Hepatocyte (in vitro differentiated cells): ENCODE results near the gene GCLM. TPM values are rescaled to one million over a fixed set of nuclear protein-coding genes. Genes with fewer than 3 reads are reported as not detected.

ENCODE experiments used
- DNase-seq: peaks from one replicate; pipeline ENCODE4 v3.0.0-alpha.2; 2016; ENCODE audit warnings: low spot score
- H2AFZ ChIP-seq: fragments of 200-600 bp; sonication (generic); 2 replicates; pipeline ENCODE4 v1.6.0; 2016; ENCODE audit warnings: antibody characterized with exemption, mild to moderate bottlenecking
- H3K27ac ChIP-seq: fragments of 200-600 bp; sonication (generic); 2 replicates; pipeline ENCODE4 v1.5.1; 2016; ENCODE audit warnings: mild to moderate bottlenecking
- H3K27me3 ChIP-seq: fragments of 200-600 bp; sonication (generic); 2 replicates; pipeline ENCODE4 v1.6.1; 2016
- H3K36me3 ChIP-seq: fragments of 200-600 bp; sonication (generic); replicated peaks from 2 replicates; pipeline ENCODE4 v1.5.1; 2016; ENCODE audit warnings: low read depth; ENCODE audit not compliant: insufficient read depth
- H3K4me1 ChIP-seq: fragments of 200-600 bp; sonication (generic); 2 replicates; pipeline ENCODE4 v1.5.1; 2016; ENCODE audit warnings: mild to moderate bottlenecking, moderate library complexity; ENCODE audit not compliant: insufficient read depth
- H3K4me2 ChIP-seq: fragments of 200-600 bp; sonication (generic); 2 replicates; pipeline ENCODE4 v1.6.0; 2016
- H3K4me3 ChIP-seq: fragments of 200-600 bp; sonication (generic); 2 replicates; pipeline ENCODE4 v1.5.1; 2016; ENCODE audit warnings: mild to moderate bottlenecking
- H3K79me2 ChIP-seq: fragments of 200-600 bp; sonication (generic); 2 replicates; pipeline ENCODE4 v1.6.0; 2017; ENCODE audit warnings: mild to moderate bottlenecking
- H3K9me2 ChIP-seq: fragments of 200-600 bp; sonication (generic); replicated peaks from 2 replicates; pipeline ENCODE4 v1.6.0; 2017; ENCODE audit warnings: mild to moderate bottlenecking; ENCODE audit not compliant: insufficient read depth
- H3K9me3 ChIP-seq: fragments of 200-600 bp; sonication (generic); 2 replicates; pipeline ENCODE4 v1.5.1; 2016; ENCODE audit warnings: low read depth, mild to moderate bottlenecking
- H4K20me1 ChIP-seq: fragments of 200-600 bp; sonication (generic); 2 replicates; pipeline ENCODE4 v1.6.0; 2016; ENCODE audit warnings: mild to moderate bottlenecking; ENCODE audit not compliant: insufficient read depth, poor library complexity, severe bottlenecking
- EZH2 ChIP-seq: fragments of 200-600 bp; sonication (generic); IDR thresholded peaks from 2 replicates; pipeline ENCODE4 v1.6.1; 2016; ENCODE audit warnings: antibody characterized with exemption, mild to moderate bottlenecking, borderline replicate concordance
- EZH2phosphoT487 ChIP-seq: fragments of 200-600 bp; sonication (generic); IDR thresholded peaks from one replicate; pipeline ENCODE4 v1.6.1; 2018; ENCODE audit warnings: antibody characterized with exemption, mild to moderate bottlenecking, low read depth, moderate library complexity; ENCODE audit not compliant: unreplicated experiment, severe bottlenecking
- WGBS: methylation state at CpG from one replicate; pipeline ENCODE4 v1.1.6; 2016; ENCODE audit warnings: low lambda C conversion rate; ENCODE audit errors: missing lambda C conversion rate; 5-methylcytosine and 5-hydroxymethylcytosine counted together
- polyA plus RNA-seq: library from polyadenylated mRNA; unstranded; fragments of >200 nt; fragmentation: Nextera tagmentation; extraction: Ambion mirVana; gene quantifications from 2 replicates; pipeline ENCODE4 v1.2.1, GENCODE V29; 2016
- total RNA-seq: library from RNA; depleted of rRNA; stranded (reverse); fragments of >200 nt; gene quantifications from 2 replicates; pipeline ENCODE4 v1.2.3, GENCODE V29; 2014
- TF ChIP-seq, protein P1 (sequence below): fragments of 200-600 bp; sonication (generic); IDR thresholded peaks from 2 replicates; pipeline ENCODE4 v1.5.1; 2016; ENCODE audit warnings: antibody characterized with exemption, mild to moderate bottlenecking; ENCODE audit not compliant: poor library complexity

Gene GCLM
- total and polyA plus RNA-seq, 2 experiments from 2014 or later, result 10.7 to 15.3 TPM

DNA sequence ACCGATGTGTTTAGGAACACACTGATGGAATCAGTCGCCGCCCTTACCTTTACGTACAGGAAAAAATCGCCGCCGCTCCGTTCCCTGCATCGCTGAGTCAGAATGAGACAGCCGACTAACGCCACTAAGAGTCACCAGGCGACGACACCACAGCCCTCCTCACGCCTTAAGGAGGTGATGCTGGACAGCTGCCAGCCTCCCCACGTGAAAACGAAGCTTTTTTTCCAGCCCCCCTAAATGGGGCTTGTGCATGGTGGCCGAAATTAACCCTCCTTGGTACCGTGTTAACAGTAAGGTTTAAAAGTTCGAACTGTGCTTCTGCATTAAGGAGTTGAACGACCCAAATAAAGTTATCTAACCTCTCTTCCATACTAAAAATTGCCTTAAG is 30.7 kb downstream of the GCLM start:
- peak; percentile 73 for DNase-seq
- H3K79me2 ChIP-seq, result peaks cover 30% of the 10 kb centered on the region
- H3K36me3 ChIP-seq, result no peaks in the 10 kb centered on the region
- H2AFZ ChIP-seq, result peak overlapping the region; percentile 47
- H3K4me3 ChIP-seq, result peak overlapping the region; percentile 78
- peak overlapping the region; percentile 74 for H3K4me2 ChIP-seq
- H3K4me1 ChIP-seq, result peaks cover 4% of the 10 kb centered on the region
- H3K27ac ChIP-seq, result peak overlapping the region; percentile 89
- no peaks in the 10 kb centered on the region for H3K27me3 ChIP-seq
- TF ChIP-seq, protein P1, sequence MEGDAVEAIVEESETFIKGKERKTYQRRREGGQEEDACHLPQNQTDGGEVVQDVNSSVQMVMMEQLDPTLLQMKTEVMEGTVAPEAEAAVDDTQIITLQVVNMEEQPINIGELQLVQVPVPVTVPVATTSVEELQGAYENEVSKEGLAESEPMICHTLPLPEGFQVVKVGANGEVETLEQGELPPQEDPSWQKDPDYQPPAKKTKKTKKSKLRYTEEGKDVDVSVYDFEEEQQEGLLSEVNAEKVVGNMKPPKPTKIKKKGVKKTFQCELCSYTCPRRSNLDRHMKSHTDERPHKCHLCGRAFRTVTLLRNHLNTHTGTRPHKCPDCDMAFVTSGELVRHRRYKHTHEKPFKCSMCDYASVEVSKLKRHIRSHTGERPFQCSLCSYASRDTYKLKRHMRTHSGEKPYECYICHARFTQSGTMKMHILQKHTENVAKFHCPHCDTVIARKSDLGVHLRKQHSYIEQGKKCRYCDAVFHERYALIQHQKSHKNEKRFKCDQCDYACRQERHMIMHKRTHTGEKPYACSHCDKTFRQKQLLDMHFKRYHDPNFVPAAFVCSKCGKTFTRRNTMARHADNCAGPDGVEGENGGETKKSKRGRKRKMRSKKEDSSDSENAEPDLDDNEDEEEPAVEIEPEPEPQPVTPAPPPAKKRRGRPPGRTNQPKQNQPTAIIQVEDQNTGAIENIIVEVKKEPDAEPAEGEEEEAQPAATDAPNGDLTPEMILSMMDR, result no peak
- TF ChIP-seq EZH2 (no peak), EZH2phosphoT487 (no peak)
- peaks cover 5% of the 10 kb centered on the region for H4K20me1 ChIP-seq
- 1% methylated on average over 20 of the region's 20 CpGs for WGBS
- H3K9me2 ChIP-seq, result no peaks in the 10 kb centered on the region
- no peaks in the 10 kb centered on the region for H3K9me3 ChIP-seq

- no peak overlapping the region for H2AFZ ChIP-seq
- peaks cover 4% of the 10 kb centered on the region for H3K4me1 ChIP-seq
- H3K36me3 ChIP-seq, result no peaks in the 10 kb centered on the region
- peaks cover 30% of the 10 kb centered on the region for H3K79me2 ChIP-seq
- TF ChIP-seq EZH2 (no peak), EZH2phosphoT487 (no peak)
- TF ChIP-seq, protein P1, result no peak
- no peaks in the 10 kb centered on the region for H3K9me2 ChIP-seq
- no peaks in the 10 kb centered on the region for H3K9me3 ChIP-seq
- DNase-seq, result no peak
- H3K4me2 ChIP-seq, result peak overlapping the region; percentile 74
- no peak overlapping the region for H3K4me3 ChIP-seq
- H4K20me1 ChIP-seq, result peaks cover 5% of the 10 kb centered on the region
- H3K27ac ChIP-seq, result no peak overlapping the region
- WGBS, result 96% methylated on average over 4 of the region's 4 CpGs
- H3K27me3 ChIP-seq, result no peaks in the 10 kb centered on the region
These were observed 31.7 kb downstream of the GCLM start for GRCh38 chr1:93877529-93877928.

- H3K27me3 ChIP-seq, result no peaks in the 10 kb centered on the region
- no peaks in the 10 kb centered on the region for H3K36me3 ChIP-seq
- no peak overlapping the region for H2AFZ ChIP-seq
- H3K4me1 ChIP-seq, result peaks cover 4% of the 10 kb centered on the region
- no peak overlapping the region for H3K4me3 ChIP-seq
- no peaks in the 10 kb centered on the region for H3K9me2 ChIP-seq
- TF ChIP-seq EZH2, result no peak
- TF ChIP-seq, protein P1, result no peak
- TF ChIP-seq EZH2phosphoT487, result no peak
- no peak overlapping the region for H3K27ac ChIP-seq
- H3K79me2 ChIP-seq, result peaks cover 30% of the 10 kb centered on the region
- 86% methylated on average over 1 of the region's 1 CpG for WGBS
- DNase-seq, result no peak
- H3K9me3 ChIP-seq, result no peaks in the 10 kb centered on the region
- H4K20me1 ChIP-seq, result peaks cover 5% of the 10 kb centered on the region
- no peak overlapping the region for H3K4me2 ChIP-seq
These were observed 33.0 kb downstream of the GCLM start for GRCh38 chr1:93876244-93876643.
